Activated naive CD4-positive, alpha-beta T cell treated with anti-CD3 and anti-CD28 coated beads, Interleukin-2, amount 50 U/mL, for 72 hours (primary cell): ENCODE measurements around the gene SLC9B1. TPM values are rescaled to one million over a fixed set of nuclear protein-coding genes. Genes with fewer than 3 reads are reported as not detected.
"Not testable (repeated sequence)": the region's sequence is repeated elsewhere in the genome, so short reads cannot be mapped to it uniquely, and the experiment has no call there.

ENCODE experiments used
- ATAC-seq, 2 donors: fragments of 150-1000 bp; cut with Tn5 transposase; 2 replicates each; pipeline ENCODE4 v1.10.0; 2021; ENCODE audit warnings: mild to moderate bottlenecking in 2 of 2, moderate library complexity in 2 of 2
- DNase-seq, 2 donors: peaks; one replicate each; pipeline ENCODE4 v3.0.0; 2021 to 2022; ENCODE audit warnings: low spot score in 2 of 2
- H3K27ac Mint-ChIP-seq, 2 donors: one replicate each; pipeline ENCODE4 v1.8.0; 2022; ENCODE audit warnings: mild to moderate bottlenecking in 2 of 2, mixed read lengths in 2 of 2
- H3K36me3 Mint-ChIP-seq, 2 donors: one replicate each; pipeline ENCODE4 v1.8.0; 2022; ENCODE audit warnings: mixed read lengths in 2 of 2
- H3K9me3 Mint-ChIP-seq, 2 donors: one replicate each; pipeline ENCODE4 v1.8.0; 2022; ENCODE audit warnings: mixed read lengths in 2 of 2
- total RNA-seq, 2 donors: library from RNA; stranded (reverse); gene quantifications; one replicate each; pipeline ENCODE4 v1.2.3, GENCODE V29; 2022

Gene SLC9B1
- total RNA-seq, 2 donors from 2014 or later = 1.4 to 1.8 TPM

GRCh38 chr4:102919697-102920096 lies 99.8 kb downstream of the SLC9B1 start:
- not testable (repeated sequence) for ATAC-seq, DNase-seq, H3K27ac Mint-ChIP-seq
- Mint-ChIP-seq H3K36me3 (peaks cover 33 to 47% of the 10 kb centered on the region in 2 donors), H3K9me3 (peaks cover 13 to 21% of the 10 kb centered on the region in 2 donors)

DNA sequence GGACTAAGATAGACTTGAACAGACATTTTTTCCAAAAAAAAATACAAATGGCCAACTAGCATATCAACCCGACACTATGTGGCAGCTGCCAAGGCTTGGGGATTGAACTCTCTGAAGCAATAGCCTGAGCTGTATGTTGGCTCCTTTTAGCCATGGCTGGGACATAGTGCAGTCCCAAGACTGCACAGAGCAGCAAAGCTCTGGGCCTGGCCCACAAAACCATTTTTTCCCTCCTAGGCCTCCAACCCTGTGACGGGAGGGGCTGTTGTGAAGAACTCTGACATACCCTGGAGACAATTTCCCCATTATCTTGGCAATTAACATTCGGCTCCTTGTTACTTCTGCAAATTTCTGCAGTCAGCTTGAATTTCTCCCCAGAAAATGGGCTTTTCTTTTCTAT lies 100.6 kb downstream of the SLC9B1 start:
- Mint-ChIP-seq H3K27ac (no peak overlapping the region), H3K36me3 (peaks cover 30 to 53% of the 10 kb centered on the region in 2 donors), H3K9me3 (peaks cover 20 to 27% of the 10 kb centered on the region in 2 donors)
- ATAC-seq (no peak), DNase-seq (no peak)

DNA sequence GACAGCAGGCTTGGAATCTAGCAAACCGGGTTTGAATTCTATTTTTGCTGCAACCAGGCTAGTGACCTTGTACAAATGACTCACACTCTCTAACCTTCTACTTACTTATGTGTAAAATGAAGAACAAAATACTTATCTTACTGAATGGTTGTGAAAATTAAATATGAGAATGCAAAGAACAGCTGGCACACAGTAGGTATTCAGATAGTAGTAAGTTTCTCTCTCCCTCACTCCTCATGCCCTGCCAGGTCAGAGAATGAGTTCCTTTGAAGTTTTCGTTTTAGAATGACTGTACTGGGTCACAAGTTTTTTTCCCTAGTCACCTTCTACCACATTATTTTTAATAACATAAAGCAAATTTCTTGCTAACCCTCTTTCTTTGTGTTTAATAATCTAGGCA lies 117.7 kb downstream of the SLC9B1 start:
- H3K9me3 Mint-ChIP-seq = no peaks in the 10 kb centered on the region
- ATAC-seq (no peak), DNase-seq (no peak)
- H3K27ac Mint-ChIP-seq = no peak overlapping the region
- no peaks in the 10 kb centered on the region for H3K36me3 Mint-ChIP-seq

GRCh38 chr4:102897610-102898009 lies 121.9 kb downstream of the SLC9B1 start:
- H3K36me3 Mint-ChIP-seq, DNase-seq, H3K27ac Mint-ChIP-seq, H3K9me3 Mint-ChIP-seq, ATAC-seq: not testable (repeated sequence)

DNA sequence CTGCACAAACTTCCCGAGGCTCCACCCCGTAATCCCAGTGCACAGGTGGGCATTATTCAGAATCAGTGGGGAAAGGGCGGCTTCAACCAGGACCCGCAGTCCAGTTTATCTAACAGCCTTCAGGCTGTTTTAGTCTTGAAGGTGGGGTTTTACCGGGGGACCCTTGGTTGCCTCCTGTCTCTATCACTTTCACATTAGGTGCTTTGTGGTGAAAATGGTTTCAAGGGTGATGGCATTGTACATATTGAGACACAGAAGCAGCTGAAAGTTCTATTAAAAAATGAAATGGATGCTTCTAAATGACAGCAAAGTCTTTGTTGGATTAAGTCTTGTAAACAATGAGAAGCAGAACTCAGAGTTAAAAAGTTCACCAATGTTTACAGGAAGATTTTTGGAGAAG lies 123.0 kb downstream of the SLC9B1 start:
- H3K36me3 Mint-ChIP-seq, DNase-seq, H3K9me3 Mint-ChIP-seq, ATAC-seq, H3K27ac Mint-ChIP-seq: not testable (repeated sequence)

GRCh38 chr4:102889866-102890265 lies 129.6 kb downstream of the SLC9B1 start:
- H3K27ac Mint-ChIP-seq, ATAC-seq, H3K36me3 Mint-ChIP-seq, DNase-seq, H3K9me3 Mint-ChIP-seq: not testable (repeated sequence)

GRCh38 chr4:102888570-102888969 lies 130.9 kb downstream of the SLC9B1 start:
- ATAC-seq, DNase-seq, H3K36me3 Mint-ChIP-seq, H3K9me3 Mint-ChIP-seq, H3K27ac Mint-ChIP-seq: not testable (repeated sequence)

- ATAC-seq (no peak), DNase-seq (no peak)
- Mint-ChIP-seq H3K36me3 (peaks cover 4 to 22% of the 10 kb centered on the region in 2 donors), H3K9me3 (peaks cover 0 to 9% of the 10 kb centered on the region in 2 donors), H3K27ac (peak overlapping the region in 1 of 2 donors; percentile 12)
Measured at GRCh38 chr4:102883278-102883677, 136.2 kb downstream of the SLC9B1 start.

GRCh38 chr4:102881343-102881742 lies 138.2 kb downstream of the SLC9B1 start:
- H3K36me3 Mint-ChIP-seq = peaks cover 14 to 38% of the 10 kb centered on the region in 2 donors
- DNase-seq (no peak), ATAC-seq (no peak)
- H3K9me3 Mint-ChIP-seq = peaks cover 4 to 9% of the 10 kb centered on the region in 2 donors
- H3K27ac Mint-ChIP-seq = no peak overlapping the region

DNA sequence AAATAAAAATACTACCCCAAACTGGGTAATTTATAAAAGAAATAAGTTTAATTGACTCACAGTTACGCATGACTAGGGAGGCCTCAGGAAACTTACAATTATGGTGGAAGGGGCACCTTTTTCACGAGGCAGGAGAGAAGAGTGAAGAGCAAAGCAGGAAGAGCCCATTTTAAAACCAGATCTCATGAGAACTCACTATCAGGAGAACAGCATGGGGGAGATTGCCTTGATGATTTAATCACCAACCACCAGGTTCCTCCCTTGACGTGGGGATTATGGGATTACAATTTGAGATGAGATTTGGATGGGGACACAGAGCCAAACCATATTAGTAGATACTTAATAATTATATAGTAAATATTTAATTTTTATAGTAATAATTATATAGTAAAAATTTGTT lies 140.6 kb downstream of the SLC9B1 start:
- Mint-ChIP-seq H3K27ac (no peak overlapping the region), H3K9me3 (peaks cover 4 to 16% of the 10 kb centered on the region in 2 donors), H3K36me3 (peaks cover 31 to 51% of the 10 kb centered on the region in 2 donors)
- ATAC-seq (no peak), DNase-seq (no peak)

DNA sequence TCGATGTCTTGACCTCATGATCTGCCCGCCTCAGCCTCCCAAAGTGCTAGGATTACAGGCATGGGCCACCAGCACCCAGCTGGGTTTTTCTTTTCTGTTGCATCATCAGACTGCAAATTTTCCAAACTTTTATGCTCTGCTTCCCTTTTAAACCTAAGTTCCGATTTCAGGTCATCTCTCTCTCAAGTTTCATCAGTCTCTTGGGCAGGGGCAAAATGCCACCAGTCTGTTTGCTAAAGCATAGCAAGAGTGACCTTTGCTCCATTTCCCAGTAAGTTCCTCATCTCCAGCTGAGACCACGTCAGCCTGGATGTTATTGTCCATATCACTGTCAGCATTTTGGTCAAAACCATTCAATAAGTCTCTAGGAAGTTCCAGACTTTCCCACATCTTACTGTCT lies 141.2 kb downstream of the SLC9B1 start:
- not testable (repeated sequence) for ATAC-seq, H3K27ac Mint-ChIP-seq, DNase-seq
- H3K9me3 Mint-ChIP-seq = peaks cover 4 to 15% of the 10 kb centered on the region in 2 donors
- peaks cover 31 to 49% of the 10 kb centered on the region in 2 donors for H3K36me3 Mint-ChIP-seq

- ATAC-seq, H3K27ac Mint-ChIP-seq, DNase-seq: not testable (repeated sequence)
- H3K36me3 Mint-ChIP-seq = peaks cover 36 to 52% of the 10 kb centered on the region in 2 donors
- H3K9me3 Mint-ChIP-seq = peaks cover 4 to 11% of the 10 kb centered on the region in 2 donors
Measured at GRCh38 chr4:102877477-102878106, 141.9 kb downstream of the SLC9B1 start.

GRCh38 chr4:102871772-102872171 lies 147.7 kb downstream of the SLC9B1 start:
- H3K9me3 Mint-ChIP-seq = peaks cover 0 to 7% of the 10 kb centered on the region in 2 donors
- H3K36me3 Mint-ChIP-seq = peaks cover 38 to 53% of the 10 kb centered on the region in 2 donors
- DNase-seq (no peak), ATAC-seq (no peak)
- no peak overlapping the region for H3K27ac Mint-ChIP-seq

DNA sequence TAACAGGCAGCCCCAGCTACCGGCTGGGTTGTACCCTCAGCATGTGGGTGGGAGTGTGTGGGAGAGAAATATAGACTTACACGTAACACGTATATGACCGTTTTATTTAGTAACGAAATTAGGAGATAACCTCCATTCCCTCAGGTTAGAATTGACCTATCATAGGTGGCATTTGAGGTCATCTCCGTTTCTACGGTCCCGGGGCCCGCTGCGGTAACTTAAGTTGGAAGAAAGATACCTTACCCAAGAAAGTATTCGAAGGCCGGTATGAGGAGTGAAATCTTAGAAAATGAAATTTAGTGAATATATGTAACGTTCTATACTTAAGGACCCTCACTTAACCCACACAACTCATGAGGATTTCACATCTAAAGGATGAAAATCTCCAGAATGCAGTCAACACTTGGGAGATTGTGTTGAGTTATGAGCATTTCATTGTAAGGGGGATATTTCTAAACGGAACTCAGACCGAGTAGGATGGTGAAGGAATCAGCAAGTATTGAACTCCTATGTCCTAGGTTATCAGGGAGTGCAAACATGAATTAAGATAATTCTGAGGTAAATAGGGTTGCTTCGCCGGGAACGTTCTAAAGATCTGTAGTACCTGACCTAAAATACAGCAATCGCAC lies 149.8 kb downstream of the SLC9B1 start:
- Mint-ChIP-seq H3K9me3 (peaks cover 0 to 1% of the 10 kb centered on the region in 2 donors), H3K27ac (peak overlapping the region; percentile 95 to 99), H3K36me3 (peaks cover 17 to 53% of the 10 kb centered on the region in 2 donors)
- DNase-seq (no peak), ATAC-seq (peak in 1 of 2 donors; percentile 19)

- ATAC-seq = peak; percentile 90 to 91
- Mint-ChIP-seq H3K36me3 (peaks cover 16 to 53% of the 10 kb centered on the region in 2 donors), H3K27ac (peak within 1 kb of the TSS; percentile 95 to 99)
Measured at GRCh38 chr4:102868781-102869568, 150.5 kb downstream of the SLC9B1 start, which contains the start of gene CISD2. TSS of gene CISD2 (plus strand) at chr4:102868992. CDS start at chr4:102869085, 93 bp downstream.

GRCh38 chr4:102868153-102868780 lies 151.2 kb downstream of the SLC9B1 start:
- ATAC-seq (no peak), DNase-seq (peak in 1 of 2 donors; percentile 26)
- Mint-ChIP-seq H3K9me3 (no peaks in the 10 kb centered on the region), H3K36me3 (peaks cover 16 to 58% of the 10 kb centered on the region in 2 donors), H3K27ac (peak overlapping the region; percentile 95 to 99)

More at GRCh38 chr4:102868781-102869568, 150.5 kb downstream of the SLC9B1 start, which contains the start of gene CISD2:
- no peaks in the 10 kb centered on the region for H3K9me3 Mint-ChIP-seq
- peak; percentile 89 to 95 for DNase-seq
